HG03025 (cell line): ENCODE measurements around the gene SYT17.

Source experiments
- ATAC-seq: cut with Tn5 transposase; IDR thresholded peaks from one replicate; pipeline ENCODE4 v1.9.1; 2021; ENCODE audit warnings: mild to moderate bottlenecking, moderate library complexity; ENCODE audit not compliant: unreplicated experiment, low FRiP score

Gene SYT17

GRCh38 chr16:19289811-19290485 is 121.9 kb downstream of the SYT17 start:
- no peak for ATAC-seq

- ATAC-seq: no peak
Measured at GRCh38 chr16:19290860-19291259, 122.8 kb downstream of the SYT17 start.

GRCh38 chr16:19291475-19291874 is 123.4 kb downstream of the SYT17 start:
- no peak for ATAC-seq

- no peak for ATAC-seq
Measured at GRCh38 chr16:19292186-19292585, 124.1 kb downstream of the SYT17 start.

GRCh38 chr16:19294156-19294649 is 126.2 kb downstream of the SYT17 start:
- peak; percentile 76 for ATAC-seq

- no peak for ATAC-seq
Measured at GRCh38 chr16:19295393-19295792, 127.4 kb downstream of the SYT17 start.

GRCh38 chr16:19297454-19297853 is 129.4 kb downstream of the SYT17 start:
- ATAC-seq: no peak

- no peak for ATAC-seq
Measured at GRCh38 chr16:19299565-19299964, 131.5 kb downstream of the SYT17 start.

GRCh38 chr16:19301931-19302330 is 133.9 kb downstream of the SYT17 start:
- ATAC-seq: no peak

- no peak for ATAC-seq
Measured at GRCh38 chr16:19304750-19305149, 136.7 kb downstream of the SYT17 start.

GRCh38 chr16:19305443-19305842 is 137.4 kb downstream of the SYT17 start:
- ATAC-seq: no peak

GRCh38 chr16:19307587-19308241 is 139.7 kb downstream of the SYT17 start:
- no peak for ATAC-seq

GRCh38 chr16:19308392-19308791 is 140.4 kb downstream of the SYT17 start:
- ATAC-seq: no peak

- no peak for ATAC-seq
Measured at GRCh38 chr16:19309178-19309577, 141.1 kb downstream of the SYT17 start.

- no peak for ATAC-seq
Measured at GRCh38 chr16:19314718-19315425, 146.8 kb downstream of the SYT17 start.

- no peak for ATAC-seq
Measured at GRCh38 chr16:19315889-19316433, 147.9 kb downstream of the SYT17 start.

- ATAC-seq: no peak
Measured at GRCh38 chr16:19316846-19317245, 148.8 kb downstream of the SYT17 start.
